Stimulated activated CD4-positive, alpha-beta T cell treated with anti-CD3 and anti-CD28 coated beads, Interleukin-2, amount 100 ng/mL, for 48 hours (primary cell): Measurements from ENCODE around the gene RNASEH2A.
A peak's percentile ranks its signal among the peaks of the same experiment; 100 is the strongest.

Source experiments
- DNase-seq, 2 donors: peaks; one replicate each; pipeline ENCODE4 v3.0.0-alpha.2; 2020

The RNASEH2A gene

DNA sequence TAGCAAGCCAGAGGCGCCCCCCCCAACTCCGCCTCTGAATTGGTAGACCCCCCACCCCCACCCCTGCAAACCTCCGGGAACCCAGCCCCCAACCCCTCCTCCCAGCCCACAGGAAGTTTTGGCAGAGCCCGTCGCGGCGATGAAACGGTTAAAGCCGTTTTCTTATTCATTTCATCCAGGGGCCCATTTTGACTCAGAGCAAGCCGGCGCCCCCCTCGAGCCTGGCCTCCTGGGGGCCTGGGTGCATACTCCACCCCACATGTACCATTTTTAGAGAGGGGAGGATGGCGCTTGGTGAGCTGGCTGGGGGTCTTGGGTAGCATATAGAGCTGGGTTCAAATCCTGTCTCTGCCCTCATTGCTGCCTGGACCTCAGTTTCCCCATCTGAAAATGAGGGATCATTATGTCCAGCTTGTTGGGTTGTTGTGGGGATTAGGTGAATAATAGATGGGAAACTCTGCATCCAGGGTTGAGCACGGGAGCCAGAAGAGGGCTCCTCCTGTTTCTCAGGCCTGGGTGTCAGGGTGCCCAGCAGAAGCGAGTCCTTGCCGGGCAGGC, 23.0 kb upstream of the RNASEH2A start:
- peak; percentile 54 to 70 for DNase-seq

DNA sequence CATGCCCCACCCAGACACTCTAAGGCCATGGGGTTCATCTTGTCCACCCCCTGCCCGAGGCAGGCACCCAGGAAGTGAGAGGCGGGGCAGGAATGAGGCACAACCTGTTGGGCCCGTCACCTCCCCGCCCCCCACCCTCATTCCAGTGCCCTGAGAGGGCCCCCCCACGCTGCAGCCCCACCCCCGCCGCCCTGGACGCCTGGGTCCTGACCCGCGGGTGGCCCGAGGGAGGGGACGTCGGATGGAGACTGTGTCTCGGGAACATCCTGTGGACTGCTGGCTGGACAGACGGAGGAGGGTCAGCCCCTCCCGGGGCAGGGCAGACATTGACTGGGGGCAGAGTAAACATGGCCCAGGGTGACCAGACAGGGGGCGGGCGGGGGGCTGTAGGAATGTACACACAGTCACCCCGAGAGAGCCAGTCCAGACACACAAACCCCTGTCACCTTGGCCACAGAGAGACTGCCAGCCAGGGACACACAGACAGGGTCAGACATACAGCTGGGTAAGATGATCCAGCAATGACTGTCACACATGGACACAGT, 22.5 kb upstream of the RNASEH2A start:
- DNase-seq: no peak

DNA sequence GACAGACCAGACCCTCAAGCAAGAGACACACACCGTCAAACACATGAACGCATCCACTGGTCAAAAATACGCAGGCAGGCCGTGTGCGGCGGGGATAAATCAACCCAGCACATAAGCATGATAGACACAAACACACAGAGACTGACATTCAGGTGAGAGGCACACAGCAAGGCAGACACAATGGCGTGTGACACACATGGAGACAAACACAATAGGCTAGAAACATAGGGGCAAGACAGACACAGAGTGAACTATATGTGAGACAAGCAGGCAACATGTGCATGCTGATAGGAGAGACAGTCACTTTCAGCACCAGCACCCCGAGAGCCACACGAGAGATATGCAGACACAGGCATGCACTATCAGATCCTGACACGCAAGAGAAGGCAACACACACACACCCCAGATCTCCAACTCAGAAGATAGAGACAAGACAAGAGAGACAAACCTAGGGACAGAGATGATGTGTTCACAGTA, 22.0 kb upstream of the RNASEH2A start:
- no peak for DNase-seq

DNA sequence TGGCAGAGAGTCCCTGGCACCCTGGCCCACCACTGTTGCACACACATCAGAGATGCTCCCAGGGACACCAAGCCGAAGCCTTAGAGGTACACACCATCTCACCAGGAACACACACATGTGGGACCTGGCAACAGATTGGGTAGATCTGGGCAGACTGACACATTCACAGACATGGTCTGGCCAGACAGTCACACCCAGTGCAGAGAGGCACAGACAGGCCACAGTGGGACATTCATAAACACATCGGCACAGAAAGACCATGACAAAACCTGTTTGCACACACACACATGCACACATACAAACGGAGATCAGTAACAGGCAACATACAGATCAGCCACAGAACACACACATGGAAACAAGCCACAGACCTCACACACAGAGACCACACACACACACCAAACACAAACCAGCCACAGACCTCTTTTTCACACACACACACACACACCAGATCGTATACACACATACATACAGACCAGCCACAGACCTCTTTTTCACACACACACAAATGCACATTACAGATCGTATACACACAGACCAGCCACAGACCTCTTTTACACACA, 21.4 kb upstream of the RNASEH2A start:
- no peak for DNase-seq

DNA sequence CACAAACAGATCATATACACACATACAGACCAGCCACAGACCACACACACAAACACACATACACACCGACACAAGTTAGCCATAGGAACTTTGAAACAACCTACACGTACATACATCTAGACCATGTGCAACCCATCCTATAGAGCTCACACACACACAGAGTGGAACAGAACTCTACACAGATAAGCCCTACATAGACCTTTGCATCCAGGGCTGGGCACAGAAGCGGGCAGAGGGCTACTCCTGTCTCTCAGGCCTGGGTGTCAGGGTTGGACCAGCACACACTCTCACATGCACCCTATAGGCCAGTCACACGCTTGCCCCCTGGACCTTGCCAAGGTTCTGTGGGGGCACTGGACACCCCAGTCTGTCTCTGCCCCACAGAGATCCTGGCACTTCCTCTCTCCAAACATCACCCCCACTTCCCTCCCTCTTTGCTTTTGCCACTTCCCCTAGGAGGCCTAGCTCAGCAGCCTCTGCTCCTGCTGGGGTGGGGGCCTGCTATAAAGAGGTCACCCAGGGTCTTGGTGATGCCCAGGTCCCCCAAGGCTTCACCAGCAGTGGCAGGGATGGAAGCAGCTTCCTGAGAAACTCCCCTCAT, 20.9 kb upstream of the RNASEH2A start:
- DNase-seq: no peak

DNA sequence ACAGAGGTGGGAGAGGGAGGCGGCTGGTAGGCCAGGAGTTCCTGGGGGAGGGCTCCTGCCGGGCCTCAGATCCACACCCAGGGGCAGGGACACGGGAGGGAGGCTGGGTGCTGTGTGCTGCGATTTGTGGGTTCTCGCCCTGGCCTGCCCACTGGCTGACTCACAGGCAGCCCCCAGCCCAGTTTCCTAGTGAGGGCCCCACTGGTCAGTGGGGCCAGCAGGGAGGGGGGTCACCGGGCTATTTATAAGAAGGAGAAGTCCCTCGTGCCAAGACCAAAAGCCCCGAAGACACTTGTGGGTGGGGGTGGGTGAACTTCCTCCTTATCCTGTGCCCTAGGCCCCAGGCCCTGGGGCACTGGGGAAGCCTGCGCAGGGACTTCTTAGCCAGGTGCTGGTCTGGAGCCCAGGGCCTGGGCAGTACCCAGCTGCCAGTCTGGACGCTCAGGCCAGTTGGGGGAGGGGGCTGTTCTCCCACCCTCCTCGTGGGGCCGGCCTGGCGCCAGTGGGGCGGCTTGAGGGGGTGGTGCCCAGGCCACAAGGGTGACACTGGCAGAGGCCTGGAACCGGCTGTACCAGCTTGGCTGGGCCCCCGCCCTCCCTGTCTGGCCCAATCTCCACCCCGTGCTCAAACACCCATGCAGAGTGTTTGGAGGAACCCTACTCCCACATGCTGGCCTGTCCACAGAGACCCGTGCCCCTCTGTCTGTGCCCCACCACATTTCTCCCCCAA, 20.1 kb upstream of the RNASEH2A start:
- no peak for DNase-seq

DNA sequence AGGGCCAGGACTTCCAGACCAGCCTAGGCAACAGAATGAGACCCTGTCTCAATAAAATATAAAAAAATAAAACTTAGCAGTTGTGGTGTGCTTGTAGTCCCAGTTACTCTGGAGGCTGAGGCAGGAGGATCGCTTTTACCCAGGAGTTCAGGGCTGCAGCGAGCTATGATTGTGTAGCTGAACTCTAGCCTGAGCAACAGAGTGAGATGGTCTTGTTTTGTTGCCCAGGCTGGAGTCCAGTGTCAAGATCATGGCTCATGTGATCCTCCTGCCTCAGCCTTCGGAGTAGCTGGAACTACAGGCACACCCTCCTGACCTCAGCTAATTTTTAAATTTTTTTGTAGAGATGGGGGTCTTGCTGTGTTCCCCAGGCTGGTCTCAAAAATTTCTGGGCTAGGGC, 19.4 kb upstream of the RNASEH2A start:
- DNase-seq: no peak

DNA sequence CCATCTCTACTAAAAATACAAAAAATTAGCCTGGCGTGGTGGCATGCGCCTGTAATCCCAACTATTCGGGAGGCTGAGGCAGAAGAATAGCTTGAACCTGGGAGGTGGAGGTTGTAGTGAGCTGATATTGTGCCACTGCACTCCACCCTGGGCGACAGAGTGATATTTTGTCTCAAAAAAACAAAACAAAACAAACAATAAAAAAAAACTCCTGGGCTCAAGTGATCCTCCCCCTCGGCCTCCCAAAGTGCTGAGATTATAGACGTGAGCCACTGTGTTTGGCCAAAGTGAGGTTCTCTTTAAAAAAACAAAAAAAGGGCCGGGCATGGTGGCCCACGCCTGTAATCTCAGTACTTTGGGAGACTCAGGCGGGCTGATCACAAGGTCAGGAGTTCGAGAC, 18.9 kb upstream of the RNASEH2A start:
- DNase-seq: no peak

DNA sequence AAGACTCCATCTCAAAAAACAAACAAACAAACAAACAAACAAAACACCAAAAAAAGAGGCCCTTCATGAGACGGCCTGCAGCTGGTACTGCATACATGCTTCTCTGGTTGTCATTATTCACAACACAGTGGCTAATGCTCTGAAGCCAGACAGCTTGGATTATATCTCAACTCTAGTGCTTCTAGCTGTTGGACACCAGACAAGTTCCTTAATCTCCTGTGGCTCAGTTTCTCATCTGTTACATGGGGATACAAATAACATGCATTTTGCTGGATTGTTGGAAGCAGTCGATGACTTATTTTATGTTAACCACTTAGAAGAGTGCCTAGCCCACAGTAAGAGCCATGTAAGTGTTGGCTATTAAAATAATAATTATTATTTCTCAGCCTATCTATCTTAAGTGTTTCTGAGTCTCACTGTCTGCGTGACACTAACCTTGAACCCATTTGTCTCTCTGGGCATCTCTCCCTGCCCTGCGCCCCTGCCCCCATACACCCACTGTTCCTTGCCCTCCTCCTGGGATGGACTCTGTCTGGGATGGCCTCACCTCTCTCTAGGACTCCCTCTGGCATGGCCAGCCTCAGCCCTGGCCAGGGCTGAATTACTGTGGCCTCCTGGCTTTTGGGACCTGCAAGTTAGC, 18.2 kb upstream of the RNASEH2A start:
- DNase-seq: no peak

DNA sequence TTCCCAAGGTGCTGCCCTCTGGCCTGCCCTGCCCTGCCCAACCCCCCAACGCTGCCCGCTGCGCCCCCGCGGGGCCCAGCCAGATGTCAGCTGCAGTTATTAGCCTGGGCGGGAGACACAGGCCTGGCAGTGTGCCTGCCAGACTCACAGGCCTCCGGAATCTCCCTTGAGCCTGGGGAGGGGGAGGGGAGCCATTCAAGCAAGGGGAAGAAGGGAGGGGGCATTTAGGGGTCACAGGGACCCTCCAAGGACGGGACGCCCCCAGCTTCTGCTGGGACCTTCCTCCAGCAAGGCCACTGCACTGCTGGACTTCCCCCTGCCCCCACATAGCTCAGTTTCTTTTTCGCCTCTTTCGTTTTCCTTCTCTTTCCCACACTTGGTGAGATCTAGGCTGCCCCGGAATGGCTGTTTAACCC, 17.7 kb upstream of the RNASEH2A start:
- peak in 1 of 2 donors; percentile 37 for DNase-seq

DNA sequence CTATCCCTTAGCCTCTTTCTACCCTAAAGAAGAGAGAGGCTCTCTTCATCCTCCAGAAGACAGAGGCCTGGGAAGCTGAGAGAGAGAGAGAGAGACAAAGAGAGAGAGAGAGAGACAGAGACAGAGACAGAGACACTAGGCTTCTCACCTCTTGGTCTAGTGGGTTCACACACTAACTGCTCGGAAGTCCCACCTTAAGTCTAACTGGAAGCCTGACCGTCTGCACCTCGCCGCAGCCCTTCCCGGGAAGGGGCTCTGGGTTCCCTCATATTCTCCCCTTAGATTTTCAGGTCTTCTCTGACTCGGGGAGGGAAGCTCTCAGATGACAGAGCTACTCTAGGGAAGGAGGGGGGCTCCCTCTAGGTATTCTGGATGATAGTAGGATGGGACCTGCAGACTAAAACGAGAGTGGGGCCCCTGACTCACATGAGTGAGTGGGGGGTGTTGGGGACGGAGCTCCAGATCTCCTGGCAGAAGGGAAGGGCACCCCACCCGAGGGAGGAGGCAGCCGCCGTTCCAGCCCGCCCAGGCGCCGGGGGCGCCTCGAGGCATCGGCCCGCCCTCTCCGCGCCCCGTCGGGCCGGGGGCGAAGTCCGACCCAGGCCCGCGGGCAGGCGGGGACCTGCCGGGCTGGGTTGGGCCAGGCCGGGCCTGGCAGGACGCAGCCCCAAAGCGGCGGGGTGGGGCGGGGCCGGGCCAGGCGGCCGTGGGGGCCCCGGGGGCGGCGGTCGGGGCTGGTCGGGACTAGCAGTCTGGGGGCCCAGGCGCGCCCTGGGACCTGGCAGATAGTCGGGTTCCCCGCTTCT, 17.1 kb upstream of the RNASEH2A start:
- DNase-seq: peak in 1 of 2 donors; percentile 28

DNA sequence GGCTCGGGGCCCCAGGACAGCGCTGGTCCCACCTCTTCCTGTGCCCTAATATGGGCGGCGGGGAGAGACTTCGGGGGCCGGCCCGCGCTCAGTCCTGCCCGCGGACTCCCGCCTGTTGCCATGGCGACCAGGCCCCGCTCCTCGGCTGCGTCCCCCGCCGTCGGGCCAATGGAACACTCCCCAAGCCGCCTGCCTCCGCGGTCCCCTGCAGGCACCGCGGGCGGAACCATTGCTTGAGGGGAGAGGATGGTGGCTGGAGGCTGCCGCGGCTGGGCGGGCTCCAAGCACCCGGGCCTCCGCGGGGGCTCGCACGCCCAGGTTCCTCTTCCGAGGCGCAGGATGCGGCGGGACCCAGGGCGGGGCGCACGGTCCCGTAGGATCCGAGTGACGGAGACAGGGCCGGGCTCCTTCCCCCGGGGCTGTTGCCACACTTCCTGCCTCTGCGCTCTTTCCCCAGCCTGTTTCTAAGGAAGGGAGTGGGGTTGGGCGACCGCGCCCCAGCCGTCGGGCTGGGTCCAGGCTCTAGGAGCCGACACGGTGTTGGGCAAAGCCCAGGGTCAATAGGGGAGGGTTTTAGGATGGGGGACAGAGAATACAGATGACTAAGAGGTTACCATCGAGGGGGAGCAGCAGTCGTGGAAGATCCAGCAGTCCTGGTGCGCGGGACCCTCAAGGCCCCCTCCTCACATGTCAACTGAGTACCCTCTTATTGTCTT, 16.3 kb upstream of the RNASEH2A start:
- DNase-seq: peak; percentile 91 to 95

DNA sequence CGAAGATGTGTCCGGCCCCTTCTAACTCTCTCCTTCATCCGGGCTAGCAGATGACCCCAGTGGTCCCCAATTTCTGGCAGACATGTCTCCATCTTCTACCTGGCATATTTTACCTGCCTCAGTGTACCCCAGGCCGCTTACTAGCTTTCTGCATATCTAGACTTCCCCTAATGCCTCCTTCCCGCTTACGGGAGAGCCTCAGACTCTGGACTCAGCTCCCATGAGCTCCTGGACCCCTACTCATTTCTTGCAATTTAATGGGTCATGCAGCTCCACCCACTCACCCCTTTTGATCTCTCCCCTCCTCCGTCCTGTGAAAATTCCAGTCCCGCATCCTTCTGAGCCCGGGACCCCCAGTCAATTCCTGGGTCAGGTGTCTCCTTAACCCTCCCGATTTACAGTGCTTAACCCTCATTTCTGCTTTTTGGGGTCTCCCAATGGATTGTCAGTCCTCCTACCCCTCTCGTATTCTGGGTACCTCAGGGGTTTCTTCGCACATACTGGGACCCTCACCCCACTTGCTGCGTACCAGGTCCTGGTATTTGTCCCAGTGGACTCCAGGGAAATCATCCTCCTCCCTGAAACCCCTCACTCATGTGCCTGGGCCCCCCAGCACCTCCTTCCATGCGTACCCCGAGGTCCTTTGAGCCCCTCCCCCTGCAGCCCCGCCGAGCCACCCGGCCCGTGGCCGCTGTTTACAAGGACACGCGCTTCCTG, 15.6 kb upstream of the RNASEH2A start:
- DNase-seq: no peak

DNA sequence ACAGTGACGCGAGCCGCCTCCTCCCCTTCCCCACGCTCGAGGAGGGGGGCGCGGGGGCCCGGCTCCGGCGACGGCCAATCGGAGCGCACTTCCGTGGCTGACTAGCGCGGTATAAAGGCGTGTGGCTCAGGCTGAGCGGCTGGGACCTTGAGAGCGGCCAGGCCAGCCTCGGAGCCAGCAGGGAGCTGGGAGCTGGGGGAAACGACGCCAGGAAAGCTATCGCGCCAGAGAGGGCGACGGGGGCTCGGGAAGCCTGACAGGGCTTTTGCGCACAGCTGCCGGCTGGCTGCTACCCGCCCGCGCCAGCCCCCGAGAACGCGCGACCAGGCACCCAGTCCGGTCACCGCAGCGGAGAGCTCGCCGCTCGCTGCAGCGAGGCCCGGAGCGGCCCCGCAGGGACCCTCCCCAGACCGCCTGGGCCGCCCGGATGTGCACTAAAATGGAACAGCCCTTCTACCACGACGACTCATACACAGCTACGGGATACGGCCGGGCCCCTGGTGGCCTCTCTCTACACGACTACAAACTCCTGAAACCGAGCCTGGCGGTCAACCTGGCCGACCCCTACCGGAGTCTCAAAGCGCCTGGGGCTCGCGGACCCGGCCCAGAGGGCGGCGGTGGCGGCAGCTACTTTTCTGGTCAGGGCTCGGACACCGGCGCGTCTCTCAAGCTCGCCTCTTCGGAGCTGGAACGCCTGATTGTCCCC, 14.9 kb upstream of the RNASEH2A start, which contains the start of gene JUNB:
JUNB (plus strand) TSS at position 142 of the 706 bp plus-strand sequence; CDS start at position 428, 286 bp downstream.
- DNase-seq: peak; percentile 95 to 97

DNA sequence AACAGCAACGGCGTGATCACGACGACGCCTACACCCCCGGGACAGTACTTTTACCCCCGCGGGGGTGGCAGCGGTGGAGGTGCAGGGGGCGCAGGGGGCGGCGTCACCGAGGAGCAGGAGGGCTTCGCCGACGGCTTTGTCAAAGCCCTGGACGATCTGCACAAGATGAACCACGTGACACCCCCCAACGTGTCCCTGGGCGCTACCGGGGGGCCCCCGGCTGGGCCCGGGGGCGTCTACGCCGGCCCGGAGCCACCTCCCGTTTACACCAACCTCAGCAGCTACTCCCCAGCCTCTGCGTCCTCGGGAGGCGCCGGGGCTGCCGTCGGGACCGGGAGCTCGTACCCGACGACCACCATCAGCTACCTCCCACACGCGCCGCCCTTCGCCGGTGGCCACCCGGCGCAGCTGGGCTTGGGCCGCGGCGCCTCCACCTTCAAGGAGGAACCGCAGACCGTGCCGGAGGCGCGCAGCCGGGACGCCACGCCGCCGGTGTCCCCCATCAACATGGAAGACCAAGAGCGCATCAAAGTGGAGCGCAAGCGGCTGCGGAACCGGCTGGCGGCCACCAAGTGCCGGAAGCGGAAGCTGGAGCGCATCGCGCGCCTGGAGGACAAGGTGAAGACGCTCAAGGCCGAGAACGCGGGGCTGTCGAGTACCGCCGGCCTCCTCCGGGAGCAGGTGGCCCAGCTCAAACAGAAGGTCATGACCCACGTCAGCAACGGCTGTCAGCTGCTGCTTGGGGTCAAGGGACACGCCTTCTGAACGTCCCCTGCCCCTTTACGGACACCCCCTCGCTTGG, 14.1 kb upstream of the RNASEH2A start:
- DNase-seq: peak; percentile 60 to 69

DNA sequence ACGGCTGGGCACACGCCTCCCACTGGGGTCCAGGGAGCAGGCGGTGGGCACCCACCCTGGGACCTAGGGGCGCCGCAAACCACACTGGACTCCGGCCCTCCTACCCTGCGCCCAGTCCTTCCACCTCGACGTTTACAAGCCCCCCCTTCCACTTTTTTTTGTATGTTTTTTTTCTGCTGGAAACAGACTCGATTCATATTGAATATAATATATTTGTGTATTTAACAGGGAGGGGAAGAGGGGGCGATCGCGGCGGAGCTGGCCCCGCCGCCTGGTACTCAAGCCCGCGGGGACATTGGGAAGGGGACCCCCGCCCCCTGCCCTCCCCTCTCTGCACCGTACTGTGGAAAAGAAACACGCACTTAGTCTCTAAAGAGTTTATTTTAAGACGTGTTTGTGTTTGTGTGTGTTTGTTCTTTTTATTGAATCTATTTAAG, 13.5 kb upstream of the RNASEH2A start:
- no peak for DNase-seq

DNA sequence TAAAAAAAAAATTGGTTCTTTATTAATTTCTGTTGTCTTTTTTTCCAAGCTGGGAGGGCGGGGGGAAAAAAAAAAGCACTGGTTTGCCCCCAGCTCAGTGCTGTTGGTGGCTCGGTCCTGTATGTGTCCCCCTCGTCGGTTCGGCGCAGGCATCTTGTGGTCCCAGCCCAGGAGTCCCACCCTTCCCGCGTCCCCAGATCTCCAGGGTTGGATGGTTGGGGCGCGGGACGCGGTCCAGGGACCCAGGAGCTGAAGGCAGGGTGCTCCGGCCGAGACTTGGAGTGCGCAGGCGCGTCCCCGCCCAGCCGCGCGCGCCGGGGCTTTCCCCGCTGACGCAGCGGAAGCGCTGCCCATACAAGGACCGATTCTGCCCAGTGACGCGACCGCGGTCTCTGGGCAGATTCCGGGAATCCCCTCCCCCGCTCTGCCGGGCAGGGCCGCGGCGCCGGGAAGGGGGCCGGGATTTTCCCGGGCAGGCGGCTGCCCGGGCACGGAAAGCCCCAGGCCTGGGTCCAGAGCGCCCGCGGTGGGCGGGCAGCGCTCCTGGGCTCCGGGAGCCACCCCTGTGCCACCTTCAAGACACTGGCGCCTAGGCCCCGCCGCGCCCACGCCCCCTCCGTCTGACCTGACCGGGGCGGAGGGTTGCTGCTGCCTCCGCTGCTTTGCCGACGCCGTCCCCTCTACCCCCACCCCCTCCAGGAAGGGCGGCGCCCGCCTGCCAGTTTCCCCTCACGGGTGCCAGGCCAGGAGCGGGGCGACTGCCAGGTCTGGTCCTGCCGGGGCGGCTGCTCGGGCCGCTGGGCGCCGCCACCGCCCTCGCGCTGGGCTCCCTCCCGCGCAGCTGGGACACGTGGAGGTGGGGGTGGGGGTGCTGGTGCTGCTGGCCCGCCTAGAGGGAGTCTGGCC, 12.8 kb upstream of the RNASEH2A start:
- DNase-seq: peak; percentile 91 to 93
